Measurements from ENCODE around the gene RTBDN.

RTBDN gene

DNA sequence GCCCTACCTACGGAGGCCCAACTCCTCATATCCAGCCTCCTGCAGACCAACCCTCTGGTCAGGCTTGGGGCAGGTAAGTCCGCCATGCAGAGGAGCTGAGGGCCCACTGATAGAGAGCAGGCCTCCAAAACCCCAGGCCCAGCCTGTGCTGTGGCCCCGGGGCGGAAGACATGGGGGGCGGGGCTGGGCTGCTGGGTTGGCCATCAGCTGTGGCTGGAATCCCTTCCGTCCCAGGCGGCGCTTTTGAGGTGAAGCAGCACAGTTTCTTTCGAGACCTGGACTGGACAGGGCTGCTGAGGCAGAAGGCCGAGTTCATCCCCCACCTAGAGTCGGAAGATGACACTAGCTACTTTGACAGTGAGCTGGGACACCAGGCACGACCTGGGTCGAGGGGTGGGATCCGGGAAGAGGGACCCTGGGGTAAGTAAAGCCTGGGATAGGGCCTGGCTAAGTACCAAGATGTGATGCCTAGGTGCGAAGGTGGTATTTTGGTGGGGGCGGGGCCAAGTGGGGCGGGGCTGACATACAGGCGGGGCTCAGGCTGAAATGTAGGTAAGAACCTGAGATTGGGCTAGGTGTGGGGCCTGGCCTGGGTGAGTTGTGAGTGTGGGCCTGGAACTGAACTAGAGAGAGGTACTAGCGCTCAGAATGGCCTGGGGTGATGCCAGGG is 31.5 kb upstream of the RTBDN start:
- DNase-seq (ENCODE audit: low read depth) = no peak
- TF ChIP-seq CTCF (IDR thresholded peaks at IDR 0.05; ENCODE audit: control insufficient read depth, extremely low read depth, insufficient read depth) = no peak
- H3K4me3 ChIP-seq (ENCODE audit: low read depth, low read length) = no peak overlapping the region

DNA sequence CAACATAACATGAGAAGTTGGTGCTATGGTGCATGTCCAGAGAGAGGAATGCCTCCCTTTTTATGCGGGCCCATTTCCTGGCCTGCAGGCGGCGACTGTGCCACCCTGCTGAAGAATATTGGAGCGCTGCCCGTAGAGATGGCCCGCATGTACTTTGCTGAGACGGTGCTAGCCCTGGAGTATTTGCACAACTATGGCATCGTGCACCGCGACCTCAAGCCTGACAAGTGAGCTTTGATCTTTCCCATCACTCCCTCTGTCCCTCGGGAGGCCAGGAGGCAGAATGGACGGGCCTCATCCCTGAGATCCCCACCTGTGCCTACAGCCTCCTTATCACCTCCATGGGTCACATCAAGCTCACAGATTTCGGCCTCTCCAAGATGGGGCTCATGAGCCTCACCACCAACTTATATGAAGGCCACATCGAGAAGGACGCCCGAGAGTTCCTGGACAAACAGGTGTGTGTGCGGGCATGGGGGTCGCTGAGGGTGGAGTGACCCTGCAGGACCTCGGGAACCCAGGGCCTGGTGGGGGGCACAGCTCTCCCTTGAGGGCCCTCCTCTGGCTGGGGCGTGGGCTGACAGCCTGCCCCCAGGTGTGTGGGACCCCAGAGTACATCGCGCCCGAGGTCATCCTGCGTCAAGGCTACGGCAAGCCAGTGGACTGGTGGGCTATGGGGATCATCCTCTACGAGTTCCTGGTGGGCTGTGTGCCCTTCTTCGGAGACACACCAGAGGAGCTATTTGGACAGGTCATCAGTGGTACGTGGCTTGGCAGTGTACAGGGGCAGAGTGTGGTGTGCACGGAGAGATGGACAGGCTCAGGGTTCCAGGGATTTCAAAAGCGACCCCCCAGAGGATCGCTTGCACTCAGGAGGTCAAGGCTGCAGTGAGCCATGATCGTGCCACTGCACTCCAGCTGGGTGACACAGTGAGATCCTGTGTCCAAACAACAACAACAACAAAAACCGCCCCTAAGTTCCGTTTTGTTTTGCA is 30.6 kb upstream of the RTBDN start:
- TF ChIP-seq CTCF (IDR thresholded peaks at IDR 0.05; ENCODE audit: control insufficient read depth, extremely low read depth, insufficient read depth) = peak; percentile 24; the same call in 1 of the 2 replicates

GRCh38 chr19:12864143-12864542 is 29.8 kb upstream of the RTBDN start:
- no peak overlapping the region for H3K4me3 ChIP-seq (ENCODE audit: low read depth, low read length)
- TF ChIP-seq CTCF (IDR thresholded peaks at IDR 0.05; ENCODE audit: control insufficient read depth, extremely low read depth, insufficient read depth) = no peak
- no peak for DNase-seq (ENCODE audit: low read depth)

More for the DNA sequence above, 30.6 kb upstream of the RTBDN start:
- no peak overlapping the region for H3K4me3 ChIP-seq (ENCODE audit: low read depth, low read length)
- DNase-seq (ENCODE audit: low read depth) = no peak

DNA sequence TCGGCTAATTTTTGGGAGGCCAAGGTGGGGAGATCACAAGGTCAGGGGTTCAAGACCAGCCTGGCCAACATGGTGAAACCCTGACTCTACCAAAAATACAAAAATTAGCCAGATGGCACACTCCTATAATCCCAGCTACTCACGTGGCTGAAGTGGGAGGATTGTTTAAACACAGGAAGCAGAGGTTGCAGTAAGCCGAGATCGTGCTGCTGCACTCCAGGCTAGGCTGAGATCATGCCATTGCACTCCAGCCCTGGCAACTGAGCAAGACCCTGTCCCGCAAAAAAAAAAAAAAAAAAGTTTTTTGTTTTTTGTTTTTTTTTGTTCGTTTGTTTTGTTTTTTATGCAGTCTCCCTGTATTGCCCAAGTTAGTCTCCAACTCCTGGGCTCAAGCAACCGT is 25.2 kb upstream of the RTBDN start:
- TF ChIP-seq CTCF (IDR thresholded peaks at IDR 0.05; ENCODE audit: control insufficient read depth, extremely low read depth, insufficient read depth) = no peak
- DNase-seq (ENCODE audit: low read depth) = no peak
- H3K4me3 ChIP-seq (ENCODE audit: low read depth, low read length) = no peak overlapping the region

DNA sequence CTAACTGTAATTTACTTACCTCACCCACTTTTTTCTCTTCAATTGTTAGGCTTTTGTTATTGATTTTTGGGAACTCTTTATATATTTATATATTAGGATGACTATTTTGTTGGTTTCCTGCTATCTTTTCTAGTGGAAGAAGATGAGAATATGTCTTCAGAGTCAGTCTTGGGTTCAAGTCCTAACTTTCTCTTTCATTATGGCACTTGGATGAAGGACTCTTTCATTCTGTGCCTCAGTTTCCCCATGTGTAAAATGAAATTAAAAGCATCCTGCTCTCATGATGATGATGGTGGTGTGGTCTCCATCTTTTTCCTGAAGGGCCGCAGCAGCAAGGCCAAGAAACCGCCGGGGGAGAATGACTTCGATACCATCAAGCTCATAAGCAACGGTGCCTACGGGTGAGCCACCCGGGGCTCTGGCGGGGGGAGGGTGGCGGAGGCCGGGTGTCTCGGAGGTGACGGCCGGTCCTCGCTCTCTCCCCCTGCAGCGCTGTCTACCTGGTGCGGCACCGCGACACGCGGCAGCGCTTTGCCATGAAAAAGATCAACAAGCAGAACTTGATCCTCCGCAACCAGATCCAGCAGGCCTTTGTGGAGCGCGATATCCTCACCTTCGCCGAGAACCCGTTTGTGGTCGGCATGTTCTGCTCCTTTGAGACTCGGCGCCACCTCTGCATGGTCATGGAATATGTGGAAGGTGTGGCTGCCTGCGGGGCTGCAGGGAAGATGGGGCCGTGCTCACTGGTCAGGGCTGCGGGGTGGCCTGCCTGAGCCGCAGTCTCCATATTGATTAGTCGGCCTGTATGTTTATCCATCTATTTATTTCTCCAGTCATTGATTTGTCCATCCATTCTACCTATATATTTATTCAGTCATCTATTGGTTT is 23.9 kb upstream of the RTBDN start:
- no peak for TF ChIP-seq CTCF (IDR thresholded peaks at IDR 0.05; ENCODE audit: control insufficient read depth, extremely low read depth, insufficient read depth)
- H3K4me3 ChIP-seq (ENCODE audit: low read depth, low read length) = no peak overlapping the region
- no peak for DNase-seq (ENCODE audit: low read depth)

GRCh38 chr19:12856653-12857052 is 22.3 kb upstream of the RTBDN start:
- no peak for TF ChIP-seq CTCF (IDR thresholded peaks at IDR 0.05; ENCODE audit: control insufficient read depth, extremely low read depth, insufficient read depth)
- DNase-seq (ENCODE audit: low read depth) = no peak

More at GRCh38 chr19:12856653-12857052, 22.3 kb upstream of the RTBDN start:
- no peak overlapping the region for H3K4me3 ChIP-seq (ENCODE audit: low read depth, low read length)

All from LNCaP clone FGC (cell line).